ENCODE measurements around the gene GUCY2D.

GUCY2D gene

GRCh38 chr17:7989781-7990655 lies 12.4 kb upstream of the GUCY2D start:
- no peaks in the 10 kb centered on the region for H3K27me3 ChIP-seq (ENCODE audit: insufficient read depth, low read length, poor library complexity, severe bottlenecking)
- peak overlapping the region; percentile 95 for H2AFZ ChIP-seq (ENCODE audit: low read length)
- H3K4me3 ChIP-seq (ENCODE audit: low read length, poor library complexity, severe bottlenecking) = peak overlapping the region; percentile 66
- peaks cover 14% of the 10 kb centered on the region for H3K4me1 ChIP-seq (ENCODE audit: insufficient read depth, low read length, poor library complexity, severe bottlenecking)
- TF ChIP-seq CTCF (conservative IDR thresholded peaks at IDR 0.05; ENCODE audit: low read length) (peak; percentile 82), EZH2phosphoT487 (IDR thresholded peaks at IDR 0.05; ENCODE audit: borderline replicate concordance) (no peak)
- H4K20me1 ChIP-seq (ENCODE audit: insufficient read depth, low read length, poor library complexity, severe bottlenecking) = no peaks in the 10 kb centered on the region
- H3K79me2 ChIP-seq (ENCODE audit: insufficient read depth, low read length) = no peaks in the 10 kb centered on the region
- peaks cover 17% of the 10 kb centered on the region for H3F3A ChIP-seq (ENCODE audit: low read depth)
- no peaks in the 10 kb centered on the region for H3K36me3 ChIP-seq (ENCODE audit: insufficient read depth, low read length)
- peak overlapping the region; percentile 65 for H3K4me2 ChIP-seq (ENCODE audit: low read depth, low read length, poor library complexity, severe bottlenecking)
- H3K9me3 ChIP-seq (ENCODE audit: insufficient read depth, low read depth, low read length) = no peaks in the 10 kb centered on the region
- H3K9ac ChIP-seq (ENCODE audit: low read depth, low read length, poor library complexity, severe bottlenecking) = peak overlapping the region; percentile 64
- no peaks in the 10 kb centered on the region for H3K9me2 ChIP-seq (replicated peaks; ENCODE audit: low read depth, low read length)

GRCh38 chr17:7992516-7992915 lies 9.9 kb upstream of the GUCY2D start:
- Histone ChIP-seq H3K27me3 (ENCODE audit: insufficient read depth, low read length, poor library complexity, severe bottlenecking) (no peaks in the 10 kb centered on the region), H3K4me3 (ENCODE audit: low read length, poor library complexity, severe bottlenecking) (no peak overlapping the region), H3F3A (ENCODE audit: low read depth) (peaks cover 17% of the 10 kb centered on the region), H3K9me3 (ENCODE audit: insufficient read depth, low read depth, low read length) (no peaks in the 10 kb centered on the region), H4K20me1 (ENCODE audit: insufficient read depth, low read length, poor library complexity, severe bottlenecking) (no peaks in the 10 kb centered on the region), H2AFZ (ENCODE audit: low read length) (no peak overlapping the region), H3K79me2 (ENCODE audit: insufficient read depth, low read length) (no peaks in the 10 kb centered on the region), H3K36me3 (ENCODE audit: insufficient read depth, low read length) (no peaks in the 10 kb centered on the region), H3K4me2 (ENCODE audit: low read depth, low read length, poor library complexity, severe bottlenecking) (no peak overlapping the region), H3K9me2 (replicated peaks; ENCODE audit: low read depth, low read length) (no peaks in the 10 kb centered on the region), H3K4me1 (ENCODE audit: insufficient read depth, low read length, poor library complexity, severe bottlenecking) (peaks cover 17% of the 10 kb centered on the region), H3K9ac (ENCODE audit: low read depth, low read length, poor library complexity, severe bottlenecking) (no peak overlapping the region)
- TF ChIP-seq EZH2phosphoT487 (IDR thresholded peaks at IDR 0.05; ENCODE audit: borderline replicate concordance) = no peak
- no peak for TF ChIP-seq CTCF (conservative IDR thresholded peaks at IDR 0.05; ENCODE audit: low read length)

GRCh38 chr17:7992924-7993323 lies 9.5 kb upstream of the GUCY2D start:
- Histone ChIP-seq H3K9me2 (replicated peaks; ENCODE audit: low read depth, low read length) (no peaks in the 10 kb centered on the region), H3K4me2 (ENCODE audit: low read depth, low read length, poor library complexity, severe bottlenecking) (no peak overlapping the region), H3K27me3 (ENCODE audit: insufficient read depth, low read length, poor library complexity, severe bottlenecking) (no peaks in the 10 kb centered on the region), H3K79me2 (ENCODE audit: insufficient read depth, low read length) (no peaks in the 10 kb centered on the region), H3K9ac (ENCODE audit: low read depth, low read length, poor library complexity, severe bottlenecking) (no peak overlapping the region), H4K20me1 (ENCODE audit: insufficient read depth, low read length, poor library complexity, severe bottlenecking) (no peaks in the 10 kb centered on the region), H3K36me3 (ENCODE audit: insufficient read depth, low read length) (no peaks in the 10 kb centered on the region), H3K4me1 (ENCODE audit: insufficient read depth, low read length, poor library complexity, severe bottlenecking) (peaks cover 17% of the 10 kb centered on the region), H3K9me3 (ENCODE audit: insufficient read depth, low read depth, low read length) (no peaks in the 10 kb centered on the region), H3K4me3 (ENCODE audit: low read length, poor library complexity, severe bottlenecking) (no peak overlapping the region), H3F3A (ENCODE audit: low read depth) (peaks cover 17% of the 10 kb centered on the region), H2AFZ (ENCODE audit: low read length) (no peak overlapping the region)
- no peak for TF ChIP-seq CTCF (conservative IDR thresholded peaks at IDR 0.05; ENCODE audit: low read length)
- TF ChIP-seq EZH2phosphoT487 (IDR thresholded peaks at IDR 0.05; ENCODE audit: borderline replicate concordance) = no peak

Measured in Loucy (cell line).